Hepatocyte (in vitro differentiated cells): ENCODE data around the gene PSMC1.

Source experiments
- EZH2 ChIP-seq: fragments of 200-600 bp; sonication (generic); IDR thresholded peaks from 2 replicates; pipeline ENCODE4 v1.6.1; 2016; ENCODE audit warnings: antibody characterized with exemption, mild to moderate bottlenecking, borderline replicate concordance
- TF ChIP-seq, protein P1 (sequence below): fragments of 200-600 bp; sonication (generic); IDR thresholded peaks from 2 replicates; pipeline ENCODE4 v1.5.1; 2016; ENCODE audit warnings: antibody characterized with exemption, mild to moderate bottlenecking; ENCODE audit not compliant: poor library complexity

GRCh38 chr14:90321891-90322290, 65.5 kb downstream of the PSMC1 start:
- TF ChIP-seq, protein P1, sequence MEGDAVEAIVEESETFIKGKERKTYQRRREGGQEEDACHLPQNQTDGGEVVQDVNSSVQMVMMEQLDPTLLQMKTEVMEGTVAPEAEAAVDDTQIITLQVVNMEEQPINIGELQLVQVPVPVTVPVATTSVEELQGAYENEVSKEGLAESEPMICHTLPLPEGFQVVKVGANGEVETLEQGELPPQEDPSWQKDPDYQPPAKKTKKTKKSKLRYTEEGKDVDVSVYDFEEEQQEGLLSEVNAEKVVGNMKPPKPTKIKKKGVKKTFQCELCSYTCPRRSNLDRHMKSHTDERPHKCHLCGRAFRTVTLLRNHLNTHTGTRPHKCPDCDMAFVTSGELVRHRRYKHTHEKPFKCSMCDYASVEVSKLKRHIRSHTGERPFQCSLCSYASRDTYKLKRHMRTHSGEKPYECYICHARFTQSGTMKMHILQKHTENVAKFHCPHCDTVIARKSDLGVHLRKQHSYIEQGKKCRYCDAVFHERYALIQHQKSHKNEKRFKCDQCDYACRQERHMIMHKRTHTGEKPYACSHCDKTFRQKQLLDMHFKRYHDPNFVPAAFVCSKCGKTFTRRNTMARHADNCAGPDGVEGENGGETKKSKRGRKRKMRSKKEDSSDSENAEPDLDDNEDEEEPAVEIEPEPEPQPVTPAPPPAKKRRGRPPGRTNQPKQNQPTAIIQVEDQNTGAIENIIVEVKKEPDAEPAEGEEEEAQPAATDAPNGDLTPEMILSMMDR = no peak
- no peak for TF ChIP-seq EZH2
